Suprapubic skin (tissue), 4 donors: Measurements from ENCODE around the gene KHDC1.

Experiments used
- CTCF ChIP-seq, 2 donors: fragments of 200-600 bp in 1 of 2; fragments of 450-650 bp in 1 of 2; sonication (generic) in 1 of 2; IDR thresholded peaks; one replicate each; pipeline ENCODE4 v1.5.1; 2016 to 2019; ENCODE audit warnings: antibody characterized with exemption in 2 of 2, mild to moderate bottlenecking in 1 of 2, moderate library complexity in 1 of 2
- EP300 ChIP-seq: sonication (generic); formaldehyde crosslinking; IDR thresholded peaks from one replicate; pipeline ENCODE4 v1.6.1; 2017; ENCODE audit warnings: antibody characterized with exemption
- POLR2A ChIP-seq, 2 donors: fragments of 450-650 bp; IDR thresholded peaks; one replicate each; pipeline ENCODE4 v1.6.1; 2017; ENCODE audit warnings: antibody characterized with exemption in 2 of 2, mild to moderate bottlenecking in 2 of 2, moderate library complexity in 2 of 2
- POLR2AphosphoS5 ChIP-seq, 3 donors: sonication (generic); formaldehyde crosslinking; IDR thresholded peaks; one replicate each; pipeline ENCODE4 v1.6.1; 2017; ENCODE audit warnings: antibody characterized with exemption in 3 of 3

GRCh38 chr6:73309535-73309784 lies 46.5 kb upstream of the KHDC1 start:
- no peak for TF ChIP-seq CTCF (IDR thresholded peaks at IDR 0.05)
- no peak for TF ChIP-seq POLR2A (IDR thresholded peaks at IDR 0.05)
- TF ChIP-seq EP300 = no peak
- TF ChIP-seq POLR2AphosphoS5 (IDR thresholded peaks at IDR 0.05) = no peak
